K562 (cell line): ENCODE data around the gene CHCHD6. TPM values are rescaled to one million over a fixed set of nuclear protein-coding genes. Genes with fewer than 3 reads are reported as not detected.

Experiments used
- ETV6 ChIP-seq, 3 experiments: fragments of 150-350 bp in 1 of 3; sonication (generic) in 1 of 3; formaldehyde crosslinking in 1 of 3; IDR thresholded peaks; 2 replicates each; pipeline versions ENCODE4 v1.6.1 to v1.8.0; 2014 to 2022; ENCODE audit warnings: borderline replicate concordance in 2 of 3, low read depth in 2 of 3, antibody characterized with exemption in 1 of 3, low read length in 1 of 3, mild to moderate bottlenecking in 1 of 3, missing genetic modification reagents in 1 of 3
- HLTF ChIP-seq: fragments of 450-650 bp; IDR thresholded peaks from 2 replicates; pipeline ENCODE4 v1.6.1; 2016
- HMBOX1 ChIP-seq: sonication (generic); IDR thresholded peaks from 2 replicates; pipeline ENCODE4 v1.6.1; 2016
- MIER1 ChIP-seq: fragments of 450-650 bp; IDR thresholded peaks from 2 replicates; pipeline ENCODE4 v1.6.1; 2016; ENCODE audit warnings: antibody characterized with exemption, mild to moderate bottlenecking, low read depth
- MXD1 ChIP-seq: fragments of 250-450 bp; sonication (Bioruptor Pico); IDR thresholded peaks from 2 replicates; pipeline ENCODE4 v1.8.0; 2021; ENCODE audit warnings: borderline replicate concordance, mild to moderate bottlenecking, moderate library complexity; ENCODE audit not compliant: poor library complexity, severe bottlenecking
- NCOR1 ChIP-seq: fragments of 450-650 bp; IDR thresholded peaks from 2 replicates; pipeline ENCODE4 v1.6.1; 2016; ENCODE audit warnings: mild to moderate bottlenecking, moderate library complexity
- PHF21A ChIP-seq: fragments of 450-650 bp; IDR thresholded peaks from 2 replicates; pipeline ENCODE4 v1.6.1; 2017; ENCODE audit warnings: low read depth, borderline replicate concordance
- PHF8 ChIP-seq: fragments of 200-600 bp; sonication (generic); IDR thresholded peaks from 2 replicates; pipeline ENCODE4 v1.6.1; 2012; ENCODE audit warnings: mixed run types, mild to moderate bottlenecking, inconsistent platforms, low read length, moderate library complexity, borderline replicate concordance
- RBM39 ChIP-seq: fragments of 200-400 bp; formaldehyde crosslinking; optimal IDR thresholded peaks from 2 replicates; pipeline ENCODE3; 2018; ENCODE audit warnings: low read depth, low read length
- RNF219 ChIP-seq: fragments of 250-450 bp; sonication (Bioruptor Pico); IDR thresholded peaks from 2 replicates; pipeline ENCODE4 v1.5.0; 2022; ENCODE audit warnings: mild to moderate bottlenecking
- STAG1 ChIP-seq: sonication (generic); formaldehyde crosslinking; IDR thresholded peaks from 2 replicates; pipeline ENCODE4 v1.5.0; 2020; ENCODE audit warnings: missing genetic modification reagents, borderline replicate concordance
- TAF15 ChIP-seq: fragments of 200-400 bp; formaldehyde crosslinking; IDR thresholded peaks from 2 replicates; pipeline ENCODE4 v1.6.1; 2017; ENCODE audit warnings: mild to moderate bottlenecking, low read depth, low read length, moderate library complexity
- TCFL5 ChIP-seq: fragments of 250-450 bp; sonication (Bioruptor Pico); conservative IDR thresholded peaks from 2 replicates; pipeline ENCODE4 v1.6.1; 2021; ENCODE audit warnings: mild to moderate bottlenecking, moderate library complexity, matching md5 sums
- TEAD1 ChIP-seq, 2 experiments: fragments of 450-650 bp in 1 of 2; sonication (generic) in 1 of 2; formaldehyde crosslinking; IDR thresholded peaks; 2 replicates each; pipeline versions ENCODE4 v1.4.0 to v1.8.0; 2020 to 2022; ENCODE audit warnings: mild to moderate bottlenecking in 2 of 2, missing genetic modification reagents in 1 of 2
- TEAD2 ChIP-seq: fragments of 450-650 bp; IDR thresholded peaks from 2 replicates; pipeline ENCODE4 v1.6.1; 2016; ENCODE audit warnings: missing genetic modification characterization, control low read depth, missing compliant biosample characterization
- ZBTB9 ChIP-seq: fragments of 450-650 bp; formaldehyde crosslinking; IDR thresholded peaks from 2 replicates; pipeline ENCODE4 v1.4.0; 2020; ENCODE audit warnings: mild to moderate bottlenecking, moderate library complexity
- ZNF140 ChIP-seq: fragments of 250-450 bp; sonication (Bioruptor Pico); IDR thresholded peaks from 2 replicates; pipeline ENCODE4 v1.8.0; 2021; ENCODE audit warnings: moderate library complexity, mild to moderate bottlenecking, inconsistent platforms
- ZNF639 ChIP-seq, 2 experiments: fragments of 200-800 bp in 1 of 2; sonication (Bioruptor generic) in 1 of 2; sonication (generic) in 1 of 2; formaldehyde crosslinking in 1 of 2; IDR thresholded peaks in 1 of 2; conservative IDR thresholded peaks in 1 of 2; 2 replicates each; pipeline versions ENCODE4 v1.5.0 to v1.6.1; 2016 to 2020; ENCODE audit warnings: missing compliant biosample characterization in 1 of 2, missing genetic modification characterization in 1 of 2, missing genetic modification reagents in 1 of 2
- polyA plus RNA-seq, 8 experiments: library from polyadenylated mRNA; depleted of rRNA in 4 of 8; stranded (reverse) in 5 of 8; unstranded in 3 of 8; fragments of >200 nt; fragmentation: Nextera tagmentation in 2 of 8; fragmentation: Illumina TruSeq in 1 of 8; extraction: Ambion mirVana in 2 of 8; extraction: Trizol in 1 of 8; gene quantifications; 2 replicates each; pipeline versions ENCODE4 v1.2.1 to v1.2.3, GENCODE V29; 2011 to 2014; ENCODE audit warnings: inconsistent platforms in 1 of 8, missing spikeins in 1 of 8
- total RNA-seq, 7 experiments: library from RNA; depleted of rRNA in 6 of 7; stranded (reverse); fragments of >200 nt in 6 of 7; fragmentation: Illumina TruSeq in 2 of 7; extraction: Trizol in 2 of 7; gene quantifications; 2 replicates each; pipeline versions ENCODE4 v1.2.1 to v1.2.3, GENCODE V29; 2011 to 2021; ENCODE audit warnings: low replicate concordance in 1 of 7
- TF ChIP-seq, protein P1 (sequence below): IDR thresholded peaks from 2 replicates; pipeline ENCODE4 v1.6.1; 2014; ENCODE audit warnings: antibody characterized with exemption

Gene CHCHD6
- total and polyA plus RNA-seq, 9 of the 15 experiments (the other 6 are each of a cell fraction or from before 2014, with no cell fraction given), result 4.6 to 18.6 (median 10.9) TPM

GRCh38 chr3:126908752-126909275 is 204.8 kb downstream of the CHCHD6 start (continued):
- TF ChIP-seq HMBOX1 (no peak), PHF8 (no peak), NCOR1 (peak; percentile 84), TEAD2 (peak; percentile 45; the same call in 1 of the 2 replicates), TCFL5 (CRISPR knock-in tag) (no peak), ETV6 (IDR thresholded peaks at IDR 0.05; ENCODE audit: borderline replicate concordance in 1 of 2, low read depth in 2 of 2, low read length in 1 of 2) (peak in 1 of 2 experiments; percentile 78; a peak in 2 of 4 replicates), ETV6 (CRISPR knock-in tag; IDR thresholded peaks at IDR 0.05; ENCODE audit: borderline replicate concordance) (no peak), RBM39 (no peak), HLTF (no peak), TEAD1 (CRISPR knock-in tag; IDR thresholded peaks at IDR 0.05) (peak; percentile 55 to 66; a peak in 2 of 4 replicates), ZBTB9 (CRISPR knock-in tag) (no peak), MIER1 (no peak), MXD1 (CRISPR knock-in tag) (no peak), TAF15 (no peak), ZNF639 (CRISPR knock-in tag; conservative IDR thresholded peaks at IDR 0.05 in 1 of 2, IDR thresholded peaks at IDR 0.05 in 1 of 2) (no peak), ZNF140 (no peak), RNF219 (CRISPR knock-in tag) (no peak), STAG1 (CRISPR knock-in tag) (no peak), PHF21A (no peak)
- TF ChIP-seq, protein P1, sequence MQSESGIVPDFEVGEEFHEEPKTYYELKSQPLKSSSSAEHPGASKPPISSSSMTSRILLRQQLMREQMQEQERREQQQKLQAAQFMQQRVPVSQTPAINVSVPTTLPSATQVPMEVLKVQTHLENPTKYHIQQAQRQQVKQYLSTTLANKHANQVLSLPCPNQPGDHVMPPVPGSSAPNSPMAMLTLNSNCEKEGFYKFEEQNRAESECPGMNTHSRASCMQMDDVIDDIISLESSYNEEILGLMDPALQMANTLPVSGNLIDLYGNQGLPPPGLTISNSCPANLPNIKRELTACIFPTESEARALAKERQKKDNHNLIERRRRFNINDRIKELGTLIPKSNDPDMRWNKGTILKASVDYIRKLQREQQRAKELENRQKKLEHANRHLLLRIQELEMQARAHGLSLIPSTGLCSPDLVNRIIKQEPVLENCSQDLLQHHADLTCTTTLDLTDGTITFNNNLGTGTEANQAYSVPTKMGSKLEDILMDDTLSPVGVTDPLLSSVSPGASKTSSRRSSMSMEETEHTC, result no peak
